Nephron progenitor cell (in vitro differentiated cells): ENCODE results near the gene GHRH.
A peak's percentile ranks its signal among the peaks of the same experiment; 100 is the strongest.

Source experiments
- DNase-seq: peaks from one replicate; pipeline ENCODE4 v3.0.0; 2021
- H3K27ac Mint-ChIP-seq: 2 replicates; pipeline ENCODE4 v1.8.0; 2021; ENCODE audit warnings: mild to moderate bottlenecking, moderate library complexity, mixed read lengths
- H3K27me3 Mint-ChIP-seq: 2 replicates; pipeline ENCODE4 v1.8.0; 2021; ENCODE audit warnings: mild to moderate bottlenecking, low read depth, mixed read lengths; ENCODE audit not compliant: poor library complexity
- H3K36me3 Mint-ChIP-seq: 2 replicates; pipeline ENCODE4 v1.8.0; 2021; ENCODE audit warnings: low read depth, mixed read lengths
- H3K4me1 Mint-ChIP-seq: 2 replicates; pipeline ENCODE4 v1.8.0; 2021; ENCODE audit warnings: mixed read lengths
- H3K4me3 Mint-ChIP-seq: 2 replicates; pipeline ENCODE4 v1.8.0; 2021; ENCODE audit warnings: mild to moderate bottlenecking, moderate library complexity, mixed read lengths
- H3K9me3 Mint-ChIP-seq: 2 replicates; pipeline ENCODE4 v1.8.0; 2021; ENCODE audit warnings: mild to moderate bottlenecking, moderate library complexity, mixed read lengths
- CTCF ChIP-seq: fragments of 200-600 bp; sonication (generic); IDR thresholded peaks from 2 replicates; pipeline ENCODE4 v1.5.0; 2021; ENCODE audit warnings: antibody characterized with exemption

The GHRH gene

GRCh38 chr20:37244572-37244957 lies 17.0 kb downstream of the GHRH start:
- no peak overlapping the region for H3K4me3 Mint-ChIP-seq
- no peak for DNase-seq
- peaks cover 10% of the 10 kb centered on the region for H3K4me1 Mint-ChIP-seq
- H3K36me3 Mint-ChIP-seq, result peaks cover 44% of the 10 kb centered on the region
- H3K27ac Mint-ChIP-seq, result no peak overlapping the region
- no peak for TF ChIP-seq CTCF
- no peaks in the 10 kb centered on the region for H3K27me3 Mint-ChIP-seq
- no peaks in the 10 kb centered on the region for H3K9me3 Mint-ChIP-seq

- no peak for TF ChIP-seq CTCF
- Mint-ChIP-seq H3K36me3 (peaks cover 48% of the 10 kb centered on the region), H3K4me1 (peaks cover 10% of the 10 kb centered on the region), H3K9me3 (no peaks in the 10 kb centered on the region), H3K4me3 (no peak overlapping the region), H3K27me3 (no peaks in the 10 kb centered on the region), H3K27ac (peak overlapping the region; percentile 97)
- no peak for DNase-seq
Measured at GRCh38 chr20:37243937-37244571, 17.6 kb downstream of the GHRH start.

- Mint-ChIP-seq H3K4me1 (peaks cover 12% of the 10 kb centered on the region), H3K27me3 (no peaks in the 10 kb centered on the region), H3K36me3 (peaks cover 50% of the 10 kb centered on the region), H3K9me3 (no peaks in the 10 kb centered on the region), H3K27ac (peak overlapping the region; percentile 97), H3K4me3 (no peak overlapping the region)
- TF ChIP-seq CTCF, result peak; percentile 16
- DNase-seq, result no peak
Measured at GRCh38 chr20:37243076-37243936, 18.3 kb downstream of the GHRH start.

GRCh38 chr20:37242503-37242902 lies 19.1 kb downstream of the GHRH start:
- TF ChIP-seq CTCF, result no peak
- H3K36me3 Mint-ChIP-seq, result peaks cover 51% of the 10 kb centered on the region
- H3K4me1 Mint-ChIP-seq, result peaks cover 15% of the 10 kb centered on the region
- DNase-seq, result no peak
- no peak overlapping the region for H3K4me3 Mint-ChIP-seq
- H3K9me3 Mint-ChIP-seq, result no peaks in the 10 kb centered on the region
- no peak overlapping the region for H3K27ac Mint-ChIP-seq
- H3K27me3 Mint-ChIP-seq, result no peaks in the 10 kb centered on the region

GRCh38 chr20:37240337-37241067 lies 21.1 kb downstream of the GHRH start:
- TF ChIP-seq CTCF, result no peak
- no peaks in the 10 kb centered on the region for H3K27me3 Mint-ChIP-seq
- no peaks in the 10 kb centered on the region for H3K9me3 Mint-ChIP-seq
- peak overlapping the region; percentile 52 for H3K27ac Mint-ChIP-seq
- H3K4me3 Mint-ChIP-seq, result no peak overlapping the region
- H3K4me1 Mint-ChIP-seq, result peaks cover 15% of the 10 kb centered on the region
- no peak for DNase-seq
- peaks cover 70% of the 10 kb centered on the region for H3K36me3 Mint-ChIP-seq
